Hematopoietic multipotent progenitor cell treated with erythropoietin and hydrocortisone succinate and interleukin-3 and kit ligand, for 8 days (in vitro differentiated cells): ENCODE results near the gene STXBP3.
"Not testable (repeated sequence)": the region's sequence is repeated elsewhere in the genome, so short reads cannot be mapped to it uniquely, and the experiment has no call there.

Source experiments
- DNase-seq: peaks from one replicate; pipeline ENCODE4 v3.0.0-alpha.2; 2015

Gene STXBP3, protein sequence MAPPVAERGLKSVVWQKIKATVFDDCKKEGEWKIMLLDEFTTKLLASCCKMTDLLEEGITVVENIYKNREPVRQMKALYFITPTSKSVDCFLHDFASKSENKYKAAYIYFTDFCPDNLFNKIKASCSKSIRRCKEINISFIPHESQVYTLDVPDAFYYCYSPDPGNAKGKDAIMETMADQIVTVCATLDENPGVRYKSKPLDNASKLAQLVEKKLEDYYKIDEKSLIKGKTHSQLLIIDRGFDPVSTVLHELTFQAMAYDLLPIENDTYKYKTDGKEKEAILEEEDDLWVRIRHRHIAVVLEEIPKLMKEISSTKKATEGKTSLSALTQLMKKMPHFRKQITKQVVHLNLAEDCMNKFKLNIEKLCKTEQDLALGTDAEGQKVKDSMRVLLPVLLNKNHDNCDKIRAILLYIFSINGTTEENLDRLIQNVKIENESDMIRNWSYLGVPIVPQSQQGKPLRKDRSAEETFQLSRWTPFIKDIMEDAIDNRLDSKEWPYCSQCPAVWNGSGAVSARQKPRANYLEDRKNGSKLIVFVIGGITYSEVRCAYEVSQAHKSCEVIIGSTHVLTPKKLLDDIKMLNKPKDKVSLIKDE

GRCh38 chr1:108746382-108747170 is at the start of gene STXBP3:
Gene STXBP3, plus strand, starts transcription at chr1:108746674. Its CDS starts 64 bp downstream, at chr1:108746738.
- peak; percentile 96 for DNase-seq

- DNase-seq, result no peak
These were observed 46.8 kb upstream of the STXBP3 start for GRCh38 chr1:108699375-108700332.

DNA sequence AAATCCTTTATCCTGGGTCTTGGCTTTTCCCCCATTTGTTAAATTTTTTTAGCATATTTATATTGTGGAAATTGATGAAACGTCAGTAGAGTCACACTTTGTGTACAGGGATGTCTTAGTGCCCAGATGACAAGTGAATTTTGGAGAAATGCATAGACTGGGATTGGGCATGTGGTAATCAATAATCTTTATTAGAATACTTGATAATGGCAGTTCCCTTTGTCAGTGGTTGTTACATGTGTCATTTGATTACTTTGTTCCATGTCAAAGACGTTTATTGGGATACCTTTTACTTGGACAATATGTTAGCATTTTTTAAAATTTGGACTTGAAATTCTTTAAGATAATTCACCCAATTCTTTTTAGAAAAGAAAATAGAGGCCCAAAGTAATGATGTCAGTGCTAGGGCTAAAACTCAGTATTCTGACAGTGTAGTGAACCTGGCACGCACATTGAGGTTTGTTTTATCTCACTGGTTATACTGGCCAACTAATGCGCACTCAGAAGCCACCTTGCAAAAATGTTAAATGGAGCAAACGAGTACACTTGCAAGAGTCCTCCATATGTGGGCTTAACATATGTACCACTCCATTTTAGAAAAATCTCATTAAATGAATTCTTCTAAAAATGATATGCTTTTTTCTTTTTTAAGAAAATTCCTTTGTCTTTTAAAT is 45.2 kb upstream of the STXBP3 start:
- DNase-seq, result no peak

DNA sequence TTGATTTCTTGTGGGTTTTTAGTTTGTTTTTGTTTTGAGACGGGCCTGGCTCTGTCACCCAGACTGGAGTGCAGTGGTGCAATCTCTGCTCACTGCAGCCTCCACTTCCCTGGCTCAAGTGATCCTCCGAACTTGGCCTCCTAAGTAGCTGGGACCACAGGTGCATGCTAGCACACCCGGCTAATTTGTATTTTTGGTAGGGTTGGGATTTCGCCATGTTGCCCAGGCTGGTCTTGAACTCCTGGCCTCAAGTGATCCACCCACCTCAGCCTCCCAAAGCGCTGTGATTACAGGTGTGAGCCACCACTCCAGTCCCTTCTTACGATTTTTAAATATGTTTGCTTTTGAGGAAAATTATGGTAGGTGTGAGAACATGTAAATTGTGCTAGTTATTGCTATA is 44.4 kb upstream of the STXBP3 start:
- not testable (repeated sequence) for DNase-seq

GRCh38 chr1:108703939-108704338 is 42.5 kb upstream of the STXBP3 start:
- no peak for DNase-seq

GRCh38 chr1:108704496-108704895 is 42.0 kb upstream of the STXBP3 start:
- no peak for DNase-seq

GRCh38 chr1:108706643-108707042 is 39.8 kb upstream of the STXBP3 start:
- no peak for DNase-seq

DNA sequence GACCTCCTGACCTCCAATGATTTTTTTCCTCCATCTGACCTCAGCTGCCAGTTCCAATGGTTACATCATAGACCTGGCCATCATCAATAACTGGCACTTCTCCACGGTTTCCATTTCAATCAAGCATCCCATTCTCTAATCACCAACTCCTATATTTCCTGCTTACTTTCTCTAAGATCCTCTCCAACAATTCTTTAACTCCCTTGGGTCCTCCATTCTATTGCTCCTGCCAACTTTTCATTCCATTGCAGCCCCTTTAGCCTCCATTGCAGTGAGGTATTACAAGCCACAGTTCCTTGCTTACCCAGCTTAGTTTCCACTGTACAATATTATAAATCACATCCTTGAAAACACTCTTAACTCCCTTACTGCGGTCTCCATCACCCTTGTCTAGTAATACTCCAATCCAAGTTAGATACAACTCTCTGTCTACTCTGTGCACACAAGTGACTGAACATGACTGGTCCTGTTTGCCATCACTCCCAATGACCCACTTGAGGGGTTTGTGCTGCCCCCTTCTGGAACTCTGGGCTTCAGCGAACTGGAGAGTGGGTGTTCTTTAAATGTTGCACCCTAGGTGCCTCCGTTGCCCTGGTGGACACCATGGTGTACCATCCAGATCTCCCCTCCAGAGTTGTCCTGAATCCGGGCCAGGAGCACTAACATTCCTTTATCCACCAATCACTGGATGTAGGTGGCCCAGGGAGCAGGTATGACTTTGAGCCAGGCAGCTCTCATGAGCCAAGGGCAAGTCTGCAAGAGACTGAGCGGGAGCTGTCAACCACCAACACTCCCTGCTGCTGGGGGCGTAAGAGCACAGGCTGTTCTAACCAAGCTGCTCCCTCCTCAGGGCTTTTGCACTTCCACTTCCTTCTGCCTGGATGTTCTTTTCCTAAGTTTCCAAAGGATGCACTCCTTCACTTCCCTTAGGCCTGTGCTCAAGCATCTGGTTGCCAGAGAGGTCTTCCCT is 37.5 kb upstream of the STXBP3 start:
- DNase-seq, result peak; percentile 63

DNA sequence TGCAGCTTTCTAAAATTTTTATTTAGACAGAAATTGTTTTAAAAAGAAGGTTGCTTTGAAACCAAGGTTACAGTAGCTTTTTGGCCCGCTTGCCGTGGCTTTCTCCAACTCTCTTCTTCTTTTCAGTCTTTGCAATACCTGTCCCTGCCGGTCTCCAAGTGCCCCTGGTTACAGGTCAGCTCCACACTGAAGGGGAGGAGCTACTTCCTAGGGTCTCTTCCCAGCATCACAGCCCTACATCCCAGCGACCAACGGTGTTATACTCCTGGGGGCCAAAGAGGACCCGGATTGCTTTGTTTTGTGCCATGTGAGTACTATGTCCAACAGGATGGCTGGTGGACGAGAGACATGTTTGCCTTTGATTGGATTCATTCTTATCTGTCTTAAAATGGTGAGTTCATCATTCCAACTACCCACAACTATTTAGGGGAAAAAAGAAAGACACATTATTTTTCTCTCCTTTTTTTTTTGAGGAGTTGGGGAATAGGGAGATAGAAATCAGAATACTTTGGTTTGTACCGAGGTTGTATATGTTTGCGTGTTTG is 33.8 kb upstream of the STXBP3 start, which contains the start of gene FNDC7:
TSS of gene FNDC7 (plus strand) at position 303 of the 545 bp plus-strand sequence. CDS start at position 329, 26 bp downstream.
- no peak for DNase-seq

DNA sequence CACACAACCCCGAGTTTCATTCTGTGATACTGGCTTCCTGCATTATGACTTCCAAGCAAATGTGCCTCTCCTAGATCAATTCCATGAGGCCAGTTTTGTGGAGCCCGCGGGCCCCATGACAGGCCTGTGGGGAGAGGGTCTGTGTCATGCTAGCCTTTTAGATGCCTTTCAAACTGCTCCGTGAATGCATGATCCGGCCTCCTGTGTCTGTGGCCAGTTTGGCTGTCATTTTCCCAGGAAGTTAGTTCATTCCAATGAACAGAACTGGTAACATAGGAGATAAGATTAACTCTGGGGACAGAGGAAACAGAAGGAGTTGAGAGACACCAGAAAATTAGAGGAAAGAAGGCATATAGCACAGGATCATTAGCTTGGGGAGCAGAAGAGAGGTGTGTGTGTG is 30.5 kb upstream of the STXBP3 start:
- no peak for DNase-seq

- no peak for DNase-seq
These were observed 29.8 kb upstream of the STXBP3 start for GRCh38 chr1:108716437-108717230.

DNA sequence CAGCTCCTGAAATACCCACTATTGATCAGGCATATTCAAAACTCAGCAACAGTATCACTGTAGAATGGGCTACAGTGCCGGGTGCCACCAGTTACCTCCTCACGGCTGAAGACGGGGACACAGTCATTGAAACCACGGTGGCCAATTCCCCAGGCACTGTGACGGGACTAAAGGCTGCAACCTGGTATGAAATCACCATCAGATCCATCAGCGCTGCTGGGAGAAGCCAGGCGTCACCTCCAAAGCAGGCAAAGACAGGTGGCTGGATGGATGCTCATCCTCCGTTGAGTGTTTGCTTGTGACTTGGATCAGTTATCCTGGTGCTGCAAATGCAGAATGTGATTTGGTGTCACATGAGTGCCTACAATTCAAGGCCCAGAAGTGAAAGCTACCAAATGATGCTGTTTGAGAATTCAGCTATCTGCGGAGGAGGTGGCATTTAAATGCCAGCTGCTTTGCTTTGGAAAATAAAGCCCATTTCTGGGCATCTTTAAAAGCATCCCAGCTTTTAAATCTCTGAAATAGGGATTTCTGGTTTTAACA is 28.6 kb upstream of the STXBP3 start:
- DNase-seq, result no peak

DNA sequence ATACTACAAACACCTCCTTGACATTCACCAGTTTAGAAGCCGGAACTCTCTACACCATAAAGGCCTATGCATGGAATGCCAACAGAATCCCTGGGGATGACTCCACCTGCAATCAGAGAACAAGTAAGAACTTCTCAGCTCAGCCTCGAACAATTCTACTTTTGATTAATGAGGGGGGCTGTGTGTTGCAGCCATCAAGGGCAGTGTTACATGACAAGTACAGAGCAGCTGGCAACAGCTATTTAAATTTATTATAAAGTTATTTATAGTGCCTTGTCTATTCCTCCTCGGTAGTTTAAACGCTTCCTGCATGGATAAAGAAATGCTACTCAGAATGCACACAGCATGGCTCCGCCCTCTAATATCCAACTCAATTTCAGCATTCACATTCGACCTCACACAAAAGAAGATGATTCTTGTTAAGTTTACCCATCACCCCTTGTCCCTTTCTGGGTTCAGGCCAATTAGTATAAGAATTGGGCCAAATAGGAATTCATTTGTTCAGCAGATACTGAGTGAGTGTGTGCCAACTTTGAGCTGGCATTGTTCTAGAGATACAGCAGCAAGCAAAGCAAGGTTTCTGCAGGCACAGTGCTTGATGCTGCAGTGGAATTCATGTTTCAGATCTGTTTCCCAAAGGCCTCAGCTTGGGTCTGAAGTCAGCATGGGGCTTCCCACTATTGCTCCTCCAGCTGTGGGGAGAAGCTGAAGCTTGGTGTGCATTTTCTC is 27.4 kb upstream of the STXBP3 start:
- no peak for DNase-seq

DNA sequence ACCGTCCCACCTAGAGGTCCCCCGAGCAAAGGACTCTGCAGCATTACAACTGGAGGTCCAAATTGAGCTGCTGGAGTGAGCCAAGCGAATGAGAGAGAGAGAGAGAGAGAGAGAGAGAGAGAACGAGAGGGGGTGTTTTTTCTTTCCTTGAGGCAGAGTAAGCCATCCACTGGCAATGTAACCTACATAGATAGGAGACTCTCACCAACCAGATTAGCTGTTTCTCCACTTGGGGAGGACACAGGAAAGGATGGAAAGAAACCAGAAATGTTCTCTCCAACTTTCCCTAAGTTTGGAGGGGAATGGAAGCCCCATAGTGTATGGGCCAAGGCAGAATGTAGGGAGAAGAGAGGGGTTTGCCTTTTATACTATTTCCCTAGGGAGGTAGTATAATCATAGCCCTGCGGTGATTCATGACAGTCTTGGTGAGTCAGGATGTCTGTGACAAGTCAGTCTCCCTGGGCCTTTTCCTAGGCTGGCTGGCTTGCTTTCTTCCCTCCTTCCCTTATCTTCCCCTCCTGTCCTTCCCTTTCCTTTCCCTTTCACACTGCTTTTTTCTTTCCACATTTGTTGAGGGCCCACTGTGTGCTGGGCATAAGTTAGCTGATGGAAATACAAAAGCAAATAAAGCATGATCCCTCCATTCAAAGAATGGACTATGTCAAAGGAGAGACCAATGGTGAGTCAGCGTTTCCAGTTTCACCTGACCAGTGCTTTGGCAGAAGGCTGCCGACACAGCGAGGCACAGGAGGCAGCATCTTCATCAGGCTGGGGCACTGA is 26.6 kb upstream of the STXBP3 start:
- no peak for DNase-seq

DNA sequence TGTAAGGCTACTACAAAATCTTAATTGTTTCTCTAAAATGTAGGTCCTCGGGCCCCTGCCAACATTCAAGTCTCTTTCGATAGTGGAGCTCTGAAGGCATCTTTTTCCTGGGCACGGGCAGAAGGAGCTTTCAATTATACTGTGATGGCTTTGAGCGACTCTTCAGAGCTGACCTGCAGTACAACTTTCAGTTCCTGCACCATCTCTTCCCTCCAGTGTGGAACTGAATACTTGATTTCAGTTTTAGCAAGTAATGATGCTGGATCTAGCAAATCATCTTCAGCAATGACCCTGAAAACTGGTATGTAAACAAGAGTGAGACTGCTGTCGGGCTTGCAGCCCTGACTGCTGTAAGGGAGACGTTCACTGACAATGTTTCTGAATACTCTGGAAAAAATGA is 24.2 kb upstream of the STXBP3 start:
- DNase-seq, result no peak

DNA sequence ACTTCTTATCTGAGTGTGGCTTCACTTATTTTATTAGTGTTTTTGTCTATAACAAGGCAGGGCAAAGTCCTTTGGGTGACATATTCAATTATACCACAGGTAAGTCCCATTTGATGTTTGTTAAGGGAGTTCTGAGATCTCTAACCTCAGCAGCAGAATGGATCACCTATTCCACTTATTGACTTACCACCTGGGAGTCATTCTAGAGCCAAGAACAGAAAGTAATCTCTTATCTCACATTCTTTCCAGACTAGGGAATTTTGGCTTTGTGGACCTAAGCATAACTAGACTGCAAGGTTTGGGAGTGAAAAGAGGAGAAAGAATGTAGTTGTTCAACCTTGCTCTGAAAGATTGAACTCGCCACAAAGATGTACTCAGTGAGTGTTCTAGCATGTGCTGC is 20.6 kb upstream of the STXBP3 start:
- no peak for DNase-seq

GRCh38 chr1:108728327-108728923 is 18.0 kb upstream of the STXBP3 start:
- no peak for DNase-seq
